ENCODE measurements around the gene LILRA2.
"Not testable (repeated sequence)": the region's sequence is repeated elsewhere in the genome, so short reads cannot be mapped to it uniquely, and the experiment has no call there.

DNA sequence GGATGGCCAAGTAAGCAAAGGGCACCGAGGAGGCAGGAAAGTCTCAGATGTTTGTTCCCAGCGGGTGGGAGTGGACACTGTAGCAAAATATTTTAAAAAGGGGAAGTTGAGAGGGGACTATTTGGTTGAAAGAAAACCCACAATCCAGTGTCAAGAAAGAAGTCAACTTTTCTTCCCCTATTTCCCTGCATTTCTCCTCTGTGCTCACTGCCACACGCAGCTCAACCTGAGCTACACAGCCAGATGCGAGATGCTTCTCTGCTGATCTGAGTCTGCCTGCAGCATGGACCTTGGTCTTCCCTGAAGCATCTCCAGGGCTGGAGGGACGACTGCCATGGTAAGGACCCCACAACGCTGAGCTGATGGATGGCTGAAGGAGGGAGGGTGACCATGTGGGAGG is 19.9 kb downstream of the LILRA2 start, which contains the start of gene LILRA1:
- TF ChIP-seq, protein P1, sequence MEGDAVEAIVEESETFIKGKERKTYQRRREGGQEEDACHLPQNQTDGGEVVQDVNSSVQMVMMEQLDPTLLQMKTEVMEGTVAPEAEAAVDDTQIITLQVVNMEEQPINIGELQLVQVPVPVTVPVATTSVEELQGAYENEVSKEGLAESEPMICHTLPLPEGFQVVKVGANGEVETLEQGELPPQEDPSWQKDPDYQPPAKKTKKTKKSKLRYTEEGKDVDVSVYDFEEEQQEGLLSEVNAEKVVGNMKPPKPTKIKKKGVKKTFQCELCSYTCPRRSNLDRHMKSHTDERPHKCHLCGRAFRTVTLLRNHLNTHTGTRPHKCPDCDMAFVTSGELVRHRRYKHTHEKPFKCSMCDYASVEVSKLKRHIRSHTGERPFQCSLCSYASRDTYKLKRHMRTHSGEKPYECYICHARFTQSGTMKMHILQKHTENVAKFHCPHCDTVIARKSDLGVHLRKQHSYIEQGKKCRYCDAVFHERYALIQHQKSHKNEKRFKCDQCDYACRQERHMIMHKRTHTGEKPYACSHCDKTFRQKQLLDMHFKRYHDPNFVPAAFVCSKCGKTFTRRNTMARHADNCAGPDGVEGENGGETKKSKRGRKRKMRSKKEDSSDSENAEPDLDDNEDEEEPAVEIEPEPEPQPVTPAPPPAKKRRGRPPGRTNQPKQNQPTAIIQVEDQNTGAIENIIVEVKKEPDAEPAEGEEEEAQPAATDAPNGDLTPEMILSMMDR (conservative IDR thresholded peaks at IDR 0.05 in 1 of 2, IDR thresholded peaks at IDR 0.05 in 1 of 2; ENCODE audit: low read depth in 1 of 2, low read length in 2 of 2): not testable (repeated sequence)
- TF ChIP-seq EZH2 (IDR thresholded peaks at IDR 0.05; ENCODE audit: low read length, missing control alignments): not testable (repeated sequence)
